ENCODE measurements around the gene STOML3.

DNA sequence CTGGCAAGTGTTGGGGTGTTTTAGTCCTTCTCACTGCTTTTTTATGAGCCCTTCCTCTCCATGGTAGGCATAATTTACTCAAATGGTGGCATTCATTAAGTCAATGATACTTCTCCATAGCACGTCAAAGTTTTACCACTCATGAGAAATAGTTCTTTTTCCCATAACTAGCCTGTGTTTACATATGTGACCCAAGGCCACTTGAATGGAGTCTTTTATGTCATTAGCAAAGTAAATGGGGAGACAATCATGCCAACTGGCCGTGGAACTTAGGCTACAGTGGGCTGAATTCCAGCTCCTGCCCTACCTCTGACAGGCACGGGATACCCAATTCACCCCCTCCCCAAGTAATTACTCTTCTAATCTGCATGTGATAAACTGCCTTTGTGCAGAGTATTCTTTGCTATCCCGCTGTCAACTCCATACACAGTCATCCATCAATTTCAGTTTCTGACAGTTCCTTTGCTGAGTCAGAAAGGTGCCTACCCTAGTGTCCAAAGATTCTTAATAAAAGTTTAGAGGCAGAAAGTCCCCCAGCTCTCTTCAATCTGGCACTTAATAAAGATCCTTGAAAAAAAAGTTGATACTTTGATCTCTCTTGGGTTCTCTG, 30.3 kb upstream of the STOML3 start:
- TF ChIP-seq POLR2A (IDR thresholded peaks at IDR 0.05; ENCODE audit: low read depth, low read length) (no peak), TAF1 (IDR thresholded peaks at IDR 0.05; ENCODE audit: borderline replicate concordance, low read depth, low read length) (no peak)

Data from GM12892 (cell line).